HG03469 (cell line): ENCODE data around the gene IFI16.

Experiments
- ATAC-seq: cut with Tn5 transposase; IDR thresholded peaks from one replicate; pipeline ENCODE4 v1.9.1; 2021; ENCODE audit warnings: mild to moderate bottlenecking, moderate library complexity, moderate number of reproducible peaks; ENCODE audit not compliant: unreplicated experiment

The IFI16 gene

GRCh38 chr1:159055181-159055641 lies 45.5 kb downstream of the IFI16 start:
- ATAC-seq: no peak

DNA sequence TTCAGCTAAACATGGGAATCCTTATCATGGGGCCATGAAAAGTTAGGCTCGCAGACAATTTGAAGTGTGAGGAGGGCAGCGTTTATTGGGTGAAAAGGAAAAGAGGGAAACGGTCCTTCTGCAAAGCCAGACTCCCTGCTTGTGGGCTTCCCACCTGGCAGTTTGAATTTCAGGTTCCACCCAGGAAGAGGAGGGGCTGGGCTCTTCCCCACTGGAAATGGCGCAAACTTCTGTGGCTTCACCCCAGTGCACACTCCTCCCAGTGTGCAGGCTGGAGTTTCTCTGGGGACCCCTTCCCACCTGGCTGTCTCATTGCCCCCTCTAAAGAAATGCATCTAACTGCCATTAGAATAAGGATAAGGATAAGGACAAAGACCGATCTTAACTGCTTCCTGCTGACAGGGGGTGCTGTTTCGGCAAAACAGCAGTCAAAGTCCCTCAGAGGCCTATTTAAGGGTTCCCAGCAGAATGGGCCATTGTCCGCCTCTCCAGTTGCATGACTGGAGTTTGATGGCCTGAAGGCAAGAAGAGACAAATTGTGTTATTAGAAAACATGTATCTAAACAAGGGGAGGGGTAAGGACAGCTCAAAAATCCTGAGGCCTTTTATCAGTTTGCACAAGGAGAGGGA lies 46.5 kb downstream of the IFI16 start:
- no peak for ATAC-seq

- ATAC-seq: no peak
These were observed 49.0 kb downstream of the IFI16 start for GRCh38 chr1:159058751-159059150.

DNA sequence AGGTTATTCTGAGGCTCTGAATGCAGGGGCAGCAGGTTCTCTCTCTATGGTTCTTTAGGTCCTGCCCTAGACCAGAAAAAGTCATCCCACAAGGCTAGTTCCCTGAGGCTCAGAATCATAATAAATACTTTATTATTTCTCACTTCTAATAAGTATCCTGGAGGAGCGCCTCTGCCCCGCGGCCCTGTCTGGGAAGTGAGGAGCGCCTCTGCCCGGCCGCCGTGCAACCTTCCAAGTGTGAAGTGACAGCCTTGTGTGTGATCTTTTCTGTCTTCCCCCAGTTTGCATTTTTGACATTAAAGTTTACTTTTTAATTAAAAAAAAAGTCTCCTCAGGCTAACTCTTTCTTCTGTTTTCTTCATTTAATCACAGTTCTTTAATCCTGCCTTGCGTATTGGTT lies 55.4 kb downstream of the IFI16 start:
- ATAC-seq: no peak

DNA sequence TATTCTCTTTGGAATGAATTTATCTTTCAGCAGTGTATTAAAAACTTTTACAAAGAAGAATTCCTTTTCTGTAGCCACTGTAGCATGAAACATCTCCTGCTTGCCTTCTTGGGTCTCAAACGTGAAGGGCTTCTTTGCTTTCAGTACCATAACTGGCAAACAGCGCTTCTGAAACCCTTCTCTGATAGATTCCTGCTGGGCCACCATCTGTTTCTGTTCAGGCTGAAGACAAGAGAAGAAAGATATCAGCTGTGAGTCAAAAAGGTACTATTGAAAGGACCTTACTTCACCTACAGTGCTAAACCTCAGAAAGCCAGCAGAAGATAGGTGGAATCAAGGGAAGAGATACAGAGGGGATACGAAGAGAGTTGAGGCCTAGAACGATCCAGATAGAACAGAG lies 56.4 kb downstream of the IFI16 start:
- no peak for ATAC-seq

DNA sequence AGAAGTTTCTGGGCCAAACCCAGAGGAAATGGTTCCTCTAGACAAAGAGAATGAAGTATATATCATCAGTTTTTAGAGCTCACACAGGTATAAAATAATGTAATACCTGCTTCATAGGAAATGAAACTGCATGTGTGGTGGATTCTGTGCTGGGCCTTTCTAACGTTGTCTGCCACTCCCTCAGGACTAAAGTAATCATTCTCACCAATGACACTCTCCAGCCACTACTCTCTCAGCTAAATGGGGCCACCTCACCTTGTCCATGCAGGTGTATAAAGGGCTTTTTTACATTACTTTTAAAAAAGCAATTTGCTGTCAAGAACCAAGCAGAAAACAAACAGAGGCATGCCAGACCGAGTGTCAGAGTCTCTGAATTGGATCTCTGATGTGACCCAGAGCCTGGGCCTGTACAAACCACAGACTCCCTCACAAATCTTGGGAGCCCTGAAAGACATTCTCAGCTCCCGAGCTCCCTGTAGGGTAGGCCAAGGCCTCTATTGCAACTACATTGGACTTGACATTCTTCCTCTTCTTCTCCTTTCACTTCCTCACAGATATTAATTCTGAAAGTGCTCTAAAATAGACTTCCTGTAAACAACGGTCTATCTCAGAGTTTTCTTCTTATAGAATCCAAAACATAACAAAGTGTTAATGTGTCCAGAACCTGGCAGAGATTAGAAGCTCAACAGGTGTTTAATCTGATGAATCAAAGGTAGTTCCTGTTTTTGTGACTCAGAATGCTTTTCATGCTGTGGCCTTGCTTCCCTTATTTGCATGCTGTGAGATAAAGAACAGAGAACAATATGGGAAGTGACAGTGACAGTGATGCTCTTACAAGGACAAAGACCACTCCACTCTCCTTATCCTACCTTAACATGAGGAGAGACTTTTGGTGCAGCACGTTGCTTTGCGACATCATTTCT lies 58.3 kb downstream of the IFI16 start:
- peak; percentile 85 for ATAC-seq

GRCh38 chr1:159068886-159069285 lies 59.2 kb downstream of the IFI16 start:
- no peak for ATAC-seq

DNA sequence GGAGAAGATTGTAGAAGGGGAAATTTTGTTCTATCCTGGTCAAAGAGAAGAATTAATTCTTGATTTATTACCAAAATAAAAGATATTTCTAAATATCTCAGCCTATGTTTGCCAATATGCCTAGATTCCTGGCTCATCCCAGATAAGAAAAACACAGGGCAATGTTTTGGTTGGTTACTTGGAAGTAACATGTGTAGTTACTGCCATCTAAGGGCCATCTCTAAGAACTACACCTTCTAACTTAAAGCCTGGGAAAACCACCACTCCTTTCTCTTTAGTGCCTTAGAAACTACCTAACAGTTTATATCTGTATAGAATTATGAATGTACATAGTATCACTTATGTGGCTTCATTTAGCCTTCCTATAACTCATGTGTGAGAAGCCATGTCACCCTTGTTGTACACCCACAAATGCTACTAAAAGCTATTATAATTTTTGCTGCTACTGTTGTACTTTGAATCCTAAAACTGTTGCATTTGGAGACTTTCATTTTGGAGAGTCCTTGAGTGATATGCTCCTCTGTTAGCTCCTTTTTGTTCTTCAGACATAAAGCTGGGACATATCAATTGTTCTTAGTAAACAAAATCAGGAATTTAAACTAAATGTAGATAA lies 62.4 kb downstream of the IFI16 start:
- ATAC-seq: no peak

GRCh38 chr1:159076438-159077119 lies 66.9 kb downstream of the IFI16 start, which contains the start of gene AIM2:
AIM2 (minus strand) TSS chr1:159076766; CDS start chr1:159073499, 3,267 bp downstream.
- peak; percentile 74 for ATAC-seq

DNA sequence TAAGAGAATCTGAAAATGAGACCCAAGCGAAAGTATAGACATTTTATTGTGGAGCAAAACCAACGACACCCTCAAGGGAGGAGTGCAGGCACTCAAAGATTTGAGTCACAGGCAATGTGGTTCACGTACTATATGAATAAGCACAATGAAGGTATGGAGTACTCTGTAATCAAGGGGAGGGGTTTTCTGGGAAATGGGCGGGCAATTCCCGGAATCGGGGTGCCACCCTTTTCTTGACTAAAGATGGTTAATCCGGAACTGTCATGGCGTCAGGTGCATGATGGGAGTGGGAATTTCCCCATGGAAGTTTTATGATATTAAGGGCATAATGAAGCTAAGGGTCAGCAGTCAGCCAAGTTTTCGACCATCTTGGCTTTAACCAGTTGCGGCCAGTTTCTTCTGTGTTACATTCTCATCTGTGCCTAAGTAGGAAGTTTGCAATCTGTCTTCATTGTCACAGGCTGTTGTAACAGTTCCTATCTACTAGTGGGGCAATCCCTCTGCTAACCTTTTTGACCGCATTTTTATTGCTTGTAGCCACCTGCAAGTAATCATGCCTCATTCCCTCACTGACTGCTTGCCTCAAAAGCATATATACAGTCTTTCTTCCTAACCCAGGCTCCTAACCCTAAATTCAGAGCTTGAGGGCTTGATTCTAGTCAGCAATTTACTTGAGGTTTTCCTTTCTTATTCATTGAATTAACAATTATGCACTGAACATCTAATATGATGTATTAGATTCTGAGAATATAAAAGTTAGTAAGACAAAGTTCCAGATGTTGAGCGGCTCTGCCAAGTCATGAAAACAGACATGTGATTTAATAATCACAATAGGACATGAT lies 67.6 kb downstream of the IFI16 start:
- peak; percentile 47 for ATAC-seq

DNA sequence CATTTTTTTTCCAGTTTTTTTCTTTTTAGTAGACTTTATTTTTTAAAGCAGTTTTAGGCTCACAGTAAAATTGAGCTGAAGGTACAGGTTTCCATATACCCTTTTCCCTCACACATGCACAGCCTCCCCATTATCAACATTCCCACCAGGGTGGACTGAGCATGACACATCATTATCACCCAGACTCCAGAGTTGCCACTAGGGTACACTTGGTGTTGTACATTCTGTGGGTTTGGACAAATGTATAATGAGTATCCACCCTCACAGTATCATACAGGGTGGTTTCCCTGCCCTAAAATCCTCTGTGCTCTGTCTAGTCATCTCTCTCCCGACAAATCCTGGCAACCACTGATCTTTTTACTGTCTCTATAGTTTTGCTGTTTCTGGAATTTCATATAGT lies 69.8 kb downstream of the IFI16 start:
- no peak for ATAC-seq

DNA sequence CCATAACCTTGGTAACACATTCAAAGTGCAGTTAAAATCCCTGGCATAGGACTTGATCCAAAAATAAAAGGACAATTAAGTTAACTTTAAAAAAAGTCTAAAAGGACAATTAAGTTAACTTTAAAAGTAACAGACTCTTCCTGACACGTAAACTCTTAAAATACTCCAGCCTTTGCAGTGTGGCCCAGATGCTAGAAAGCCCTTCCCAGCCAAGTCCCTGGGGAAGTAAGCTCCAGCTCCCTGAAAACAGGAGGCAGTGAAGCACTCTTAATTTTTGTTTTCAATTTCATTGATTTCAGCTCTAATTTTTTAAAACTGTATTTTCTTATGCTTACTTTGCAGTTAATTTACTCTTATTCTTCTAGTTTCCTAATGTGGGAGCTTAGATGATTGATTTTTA lies 71.9 kb downstream of the IFI16 start:
- no peak for ATAC-seq

- ATAC-seq: no peak
These were observed 73.3 kb downstream of the IFI16 start for GRCh38 chr1:159083013-159083412.

DNA sequence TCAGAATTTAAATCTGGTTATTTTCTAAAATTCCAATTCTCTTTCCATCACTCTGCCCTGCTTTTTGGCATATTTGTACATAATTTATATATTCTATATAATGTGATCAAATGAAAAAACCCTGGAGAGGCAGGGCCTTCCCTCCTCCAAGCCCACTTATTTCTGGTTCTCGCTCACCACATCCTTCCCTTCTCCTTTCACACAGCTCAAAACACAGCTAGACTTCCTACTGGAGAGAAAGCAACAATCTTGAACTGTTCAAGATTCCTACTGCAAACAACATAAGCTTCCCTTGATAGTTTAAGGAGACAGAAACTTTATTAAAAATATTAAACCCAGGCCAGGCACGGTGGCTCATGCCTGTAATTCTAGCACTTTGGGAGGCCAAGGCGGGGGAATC lies 74.4 kb downstream of the IFI16 start:
- ATAC-seq: no peak

DNA sequence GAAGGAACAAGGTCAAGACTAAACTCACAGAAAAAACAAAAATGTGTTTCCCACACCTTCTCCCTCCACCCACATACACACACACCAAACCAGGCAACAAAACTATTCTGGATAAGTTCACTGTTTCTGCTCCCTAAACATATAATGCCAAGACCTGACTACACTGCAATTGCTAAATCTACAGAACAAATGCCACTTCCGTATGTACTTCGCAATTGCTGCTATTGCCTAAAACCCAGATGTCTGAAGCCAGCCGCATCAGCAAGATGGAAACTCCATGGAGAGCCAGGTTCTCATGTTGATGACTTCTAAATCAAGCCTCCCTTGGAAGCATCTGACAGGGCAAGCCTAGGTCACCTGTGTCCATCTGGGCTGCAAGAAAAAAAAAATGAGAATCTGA lies 75.2 kb downstream of the IFI16 start:
- ATAC-seq: no peak

DNA sequence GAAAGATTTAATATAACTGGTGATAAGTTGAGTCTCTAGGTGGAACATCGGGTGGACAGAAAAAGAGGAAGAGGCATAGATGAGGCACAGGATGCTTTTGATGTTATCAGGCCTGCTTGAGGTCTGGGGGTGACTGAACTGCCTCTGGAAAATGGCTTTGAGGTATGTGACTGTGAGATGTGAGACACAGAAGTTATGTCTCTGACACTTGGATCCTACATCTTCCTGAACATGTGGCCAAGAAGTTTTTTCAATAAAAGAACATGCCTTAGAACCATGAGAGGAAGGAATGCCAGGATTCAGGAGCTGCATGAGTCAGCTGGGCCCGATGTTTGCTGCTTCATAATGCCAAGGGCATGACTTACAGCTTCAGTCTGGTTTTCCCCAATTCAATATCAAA lies 78.3 kb downstream of the IFI16 start:
- no peak for ATAC-seq

- ATAC-seq: no peak
These were observed 79.0 kb downstream of the IFI16 start for GRCh38 chr1:159088546-159089183.

DNA sequence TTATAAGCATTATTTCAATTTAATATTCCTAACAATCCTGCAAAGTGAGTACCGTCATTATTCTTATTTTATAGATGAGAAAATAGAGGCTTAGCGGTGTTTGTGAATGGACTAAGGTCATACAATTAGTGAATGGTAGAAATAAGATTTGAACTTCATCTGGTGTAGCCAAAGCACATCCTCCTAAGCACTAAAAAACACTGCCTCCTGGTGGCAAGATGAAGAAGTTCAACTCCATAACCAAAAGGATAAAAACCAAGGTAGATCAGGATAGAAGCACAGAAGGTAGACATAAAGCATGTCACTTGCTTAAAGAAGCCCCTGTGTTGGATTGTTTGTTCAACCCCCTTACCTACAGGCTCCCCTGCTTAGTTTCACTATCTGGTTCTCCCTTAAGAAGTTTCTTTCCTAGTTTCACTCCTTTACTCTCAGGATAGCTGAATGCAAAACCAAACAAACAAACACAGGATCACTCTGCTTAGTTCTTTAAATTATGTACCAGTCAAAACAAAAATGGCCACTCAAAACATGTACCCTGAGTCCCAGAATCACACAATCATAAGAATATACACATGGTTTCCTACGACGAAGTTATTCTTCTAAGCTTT lies 79.6 kb downstream of the IFI16 start:
- ATAC-seq: no peak
